Fibroblast of lung (primary cell): ENCODE data around the gene DNM3.

ENCODE experiments used
- CTCF ChIP-seq, 2 donors: IDR thresholded peaks in 1 of 2; conservative IDR thresholded peaks in 1 of 2; 1 replicate in 1 of 2; 2 replicates in 1 of 2; pipeline ENCODE4 v1.5.1; 2011 to 2012; ENCODE audit warnings: low read length in 2 of 2, control low read depth in 1 of 2, inconsistent platforms in 1 of 2, low read depth in 1 of 2, mild to moderate bottlenecking in 1 of 2
- EZH2 ChIP-seq: IDR thresholded peaks from 2 replicates; pipeline ENCODE4 v1.5.1; 2012; ENCODE audit warnings: low read length, control low read depth, mild to moderate bottlenecking; ENCODE audit errors: missing control alignments

GRCh38 chr1:172394141-172394751, 552.9 kb downstream of the DNM3 start:
- TF ChIP-seq EZH2 (no peak), CTCF (conservative IDR thresholded peaks at IDR 0.05 in 1 of 2, IDR thresholded peaks at IDR 0.05 in 1 of 2; ENCODE audit: low read depth in 1 of 2, low read length in 2 of 2) (no peak)
